ENCODE data around the gene VIL1.

The VIL1 gene

DNA sequence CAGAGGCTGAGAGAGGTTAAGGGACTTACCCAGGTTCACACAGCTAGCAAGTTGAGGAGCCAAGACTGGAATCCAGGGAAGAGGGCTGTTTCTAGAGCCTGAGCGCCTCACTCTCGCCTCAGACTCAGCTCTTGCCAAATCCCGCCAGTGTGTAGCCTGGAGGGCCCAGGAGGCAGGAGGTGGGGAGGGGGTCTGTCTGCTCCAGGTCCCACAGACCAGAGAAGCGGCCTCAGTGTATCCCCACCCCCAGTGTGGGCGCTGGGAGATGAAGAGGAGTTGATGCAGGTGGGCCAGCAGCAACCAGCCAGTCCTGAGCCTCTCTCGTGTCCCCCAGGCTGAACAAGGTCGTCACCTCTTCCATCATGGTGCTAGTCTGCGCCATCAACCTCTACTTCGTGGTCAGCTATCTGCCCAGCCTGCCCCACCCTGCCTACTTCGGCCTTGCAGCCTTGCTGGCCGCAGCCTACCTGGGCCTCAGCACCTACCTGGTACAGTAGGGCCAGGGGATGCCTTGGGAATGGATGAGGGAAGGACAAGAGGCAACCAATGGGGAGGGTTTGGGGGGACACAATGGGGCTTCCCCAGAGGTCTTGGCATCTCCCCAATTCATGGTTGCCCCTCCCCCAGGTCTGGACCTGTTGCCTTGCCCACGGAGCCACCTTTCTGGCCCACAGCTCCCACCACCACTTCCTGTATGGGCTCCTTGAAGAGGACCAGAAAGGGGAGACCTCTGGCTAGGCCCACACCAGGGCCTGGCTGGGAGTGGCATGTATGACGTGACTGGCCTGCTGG, 24.4 kb upstream of the VIL1 start:
- DNase-seq (ENCODE audit: extremely low read depth in 1 of 2, low read depth in 1 of 2), result no peak

- DNase-seq (ENCODE audit: extremely low read depth in 1 of 2, low read depth in 1 of 2), result no peak
Measured at GRCh38 chr2:218395090-218395444, 23.9 kb upstream of the VIL1 start.

- no peak for DNase-seq (ENCODE audit: extremely low read depth in 1 of 2, low read depth in 1 of 2)
Measured at GRCh38 chr2:218395456-218395825, 23.5 kb upstream of the VIL1 start.

GRCh38 chr2:218395826-218396687, 22.9 kb upstream of the VIL1 start:
- DNase-seq (ENCODE audit: extremely low read depth in 1 of 2, low read depth in 1 of 2), result peak; percentile 85 to 89

DNA sequence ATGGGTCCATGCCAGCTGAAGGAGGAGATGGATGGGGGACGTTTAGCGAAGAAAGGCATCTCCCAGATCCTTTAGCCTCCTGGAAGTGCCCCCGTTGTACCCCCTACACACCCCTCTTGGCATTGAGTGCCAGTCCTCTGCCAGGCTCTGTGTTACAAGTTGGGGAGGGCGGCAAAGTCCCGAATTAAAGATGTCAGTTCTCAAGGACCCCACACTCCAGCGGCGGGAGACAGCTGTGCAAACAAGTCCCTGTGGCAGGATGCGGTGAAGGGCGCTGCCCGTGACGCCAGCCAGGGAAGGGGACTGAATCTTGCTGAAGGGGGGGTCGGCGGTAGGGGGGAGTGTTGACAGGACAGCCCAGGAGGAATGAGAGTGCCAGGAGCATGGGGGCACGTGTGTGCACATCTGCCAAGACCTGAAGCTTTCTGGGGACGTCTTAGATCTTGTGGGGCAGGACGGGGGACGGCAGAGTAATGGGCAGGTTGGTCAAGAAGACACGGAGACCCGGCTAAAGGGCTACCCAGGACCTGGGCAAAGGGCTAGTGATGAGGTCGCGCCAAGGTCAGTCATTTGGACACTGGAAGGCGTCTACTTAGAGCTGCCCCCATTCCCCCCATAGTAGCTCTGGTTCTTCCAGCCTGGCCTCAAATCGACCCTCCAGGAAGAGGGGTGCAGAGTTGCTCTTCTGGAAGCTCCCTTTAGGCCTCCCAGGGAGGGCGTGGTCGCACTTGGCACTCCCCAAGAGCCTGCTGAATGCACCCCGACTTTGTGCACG, 22.0 kb upstream of the VIL1 start:
- DNase-seq (ENCODE audit: extremely low read depth in 1 of 2, low read depth in 1 of 2), result peak; percentile 56 to 62

DNA sequence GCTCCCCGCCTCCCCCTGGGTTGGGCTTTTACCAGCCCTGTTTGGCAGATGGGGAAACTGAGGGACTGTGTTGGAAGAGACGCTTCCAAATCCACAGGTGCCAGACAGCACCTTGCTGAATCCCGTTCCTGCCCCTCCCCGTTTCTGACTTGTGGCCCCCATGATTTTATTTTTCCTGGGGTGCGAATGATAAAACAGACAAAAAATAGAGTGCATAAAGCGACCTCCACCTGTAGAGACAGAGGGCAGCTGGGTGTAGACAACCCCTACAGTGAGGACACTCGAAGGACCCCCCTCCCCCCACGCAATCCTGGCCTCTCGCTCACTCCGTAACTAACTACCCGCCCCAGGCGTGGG, 21.5 kb upstream of the VIL1 start:
- DNase-seq (ENCODE audit: extremely low read depth in 1 of 2, low read depth in 1 of 2), result no peak

- peak in 1 of 2 donors; percentile 43 for DNase-seq (ENCODE audit: extremely low read depth in 1 of 2, low read depth in 1 of 2)
Measured at GRCh38 chr2:218397820-218398436, 21.0 kb upstream of the VIL1 start.

DNA sequence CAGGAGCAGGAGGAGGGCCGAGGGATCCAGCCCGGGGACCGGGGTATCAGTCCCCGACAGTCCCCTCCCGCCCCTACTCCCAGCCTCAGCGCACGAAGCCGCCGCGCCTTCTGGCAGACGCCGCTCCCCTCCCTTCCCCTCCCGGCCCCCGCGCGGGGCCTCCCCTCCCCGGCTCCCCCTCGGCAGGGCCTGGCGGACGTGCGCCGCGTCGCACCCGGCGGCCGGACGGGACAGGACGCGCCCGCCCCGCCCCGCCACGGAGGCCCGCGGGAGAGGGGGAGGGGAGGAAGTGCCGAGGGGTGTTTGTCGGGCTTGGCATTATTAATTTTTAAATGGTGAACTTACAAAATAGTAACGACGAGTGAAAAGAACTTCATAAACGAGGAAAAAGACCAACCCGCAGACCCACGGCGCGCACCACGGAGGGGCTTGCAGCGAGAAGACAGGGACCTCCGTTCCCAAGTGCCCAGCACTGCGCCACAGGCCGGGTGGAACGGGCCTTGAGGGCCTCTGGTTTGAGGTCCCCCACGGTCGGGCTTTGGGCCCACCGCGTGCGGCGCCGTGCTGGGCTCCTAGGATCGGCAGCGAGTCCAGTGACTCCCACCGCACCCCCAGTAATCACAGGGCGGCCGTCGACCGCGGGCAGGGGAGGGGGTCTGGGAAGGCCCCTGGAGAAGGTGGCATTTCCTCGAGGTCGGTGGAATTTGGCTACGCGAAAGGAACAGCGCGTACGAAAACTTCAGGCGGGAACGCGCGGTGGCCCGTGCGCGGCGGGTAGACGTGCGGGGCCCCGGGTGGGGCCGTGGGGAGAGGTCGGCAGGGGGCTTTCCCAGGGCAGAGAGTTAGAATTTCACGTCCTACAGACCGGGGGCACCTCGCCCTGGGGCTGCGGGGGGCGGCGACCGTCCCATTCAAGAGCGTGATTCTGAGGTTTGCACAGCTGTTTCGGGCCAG, 20.2 kb upstream of the VIL1 start:
- DNase-seq (ENCODE audit: extremely low read depth in 1 of 2, low read depth in 1 of 2), result peak in 1 of 2 donors; percentile 57

- DNase-seq (ENCODE audit: extremely low read depth in 1 of 2, low read depth in 1 of 2), result peak; percentile 84 to 88
Measured at GRCh38 chr2:218399391-218400166, 19.3 kb upstream of the VIL1 start, which contains the start of gene CTDSP1. CTDSP1 (plus strand) TSS chr2:218399868; CDS start chr2:218400091, 223 bp downstream.

- no peak for DNase-seq (ENCODE audit: extremely low read depth in 1 of 2, low read depth in 1 of 2)
Measured at GRCh38 chr2:218400167-218400929, 18.6 kb upstream of the VIL1 start.

DNA sequence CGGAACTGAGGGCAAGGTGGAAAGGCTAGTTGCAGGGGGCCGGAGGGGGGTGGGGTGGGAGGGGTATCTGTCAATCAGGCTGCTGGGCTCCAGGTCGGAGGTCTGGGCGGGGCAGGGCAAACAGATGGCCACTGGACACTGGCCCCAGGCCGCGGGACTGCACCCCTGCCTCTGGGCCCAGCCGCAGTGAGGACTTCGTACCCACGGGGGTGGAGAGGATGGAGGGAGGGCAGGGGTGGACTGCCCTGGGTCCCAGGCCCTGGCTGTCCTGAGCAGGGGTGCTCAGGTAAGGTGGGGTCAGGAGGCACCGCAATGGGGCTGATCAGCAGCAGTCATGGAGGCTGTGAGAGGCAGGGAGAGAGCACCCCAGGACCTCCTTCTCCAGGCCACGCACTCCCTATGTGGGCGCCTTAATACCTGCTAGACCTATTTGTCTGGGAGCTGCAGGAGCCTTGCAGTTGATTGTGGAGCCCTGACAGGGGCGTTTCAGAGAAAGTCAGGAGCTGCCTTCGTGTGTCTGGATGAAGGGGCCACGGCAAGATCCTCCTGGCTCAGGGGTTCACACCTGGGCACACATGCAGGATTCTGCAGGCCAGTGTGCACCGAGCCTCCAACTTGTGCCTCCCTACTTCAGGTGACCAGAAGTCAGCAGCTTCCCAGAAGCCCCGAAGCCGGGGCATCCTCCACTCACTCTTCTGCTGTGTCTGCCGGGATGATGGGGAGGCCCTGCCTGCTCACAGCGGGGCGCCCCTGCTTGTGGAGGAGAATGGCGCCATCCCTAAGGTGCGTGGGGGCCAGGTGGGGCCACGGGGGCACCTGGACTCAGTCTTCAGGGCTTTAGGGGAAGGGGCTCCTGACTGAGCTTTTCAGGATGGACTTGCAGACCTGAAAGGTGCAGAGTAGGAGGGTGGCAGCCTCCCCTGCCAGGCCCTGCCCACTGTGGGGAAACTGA, 17.7 kb upstream of the VIL1 start:
- no peak for DNase-seq (ENCODE audit: extremely low read depth in 1 of 2, low read depth in 1 of 2)

DNA sequence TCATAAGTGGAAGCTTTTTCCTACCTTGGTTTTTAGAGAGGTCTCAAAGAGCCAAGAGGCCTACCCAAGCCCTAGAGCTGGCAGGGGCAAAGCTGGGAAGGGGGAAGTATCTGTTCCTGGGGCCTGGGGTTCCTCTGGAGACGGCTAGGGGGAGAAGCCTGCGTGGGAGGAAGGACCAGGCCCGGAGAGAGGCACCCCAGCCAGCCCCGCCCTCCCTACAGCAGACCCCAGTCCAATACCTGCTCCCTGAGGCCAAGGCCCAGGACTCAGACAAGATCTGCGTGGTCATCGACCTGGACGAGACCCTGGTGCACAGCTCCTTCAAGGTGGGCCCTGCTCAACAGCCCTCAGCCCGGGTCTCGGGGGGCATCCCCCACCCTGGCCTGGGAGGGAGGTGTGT, 17.0 kb upstream of the VIL1 start:
- no peak for DNase-seq (ENCODE audit: extremely low read depth in 1 of 2, low read depth in 1 of 2)

- no peak for DNase-seq (ENCODE audit: extremely low read depth in 1 of 2, low read depth in 1 of 2)
Measured at GRCh38 chr2:218402491-218402901, 16.4 kb upstream of the VIL1 start.

GRCh38 chr2:218402911-218403411, 16.0 kb upstream of the VIL1 start:
- no peak for DNase-seq (ENCODE audit: extremely low read depth in 1 of 2, low read depth in 1 of 2)

GRCh38 chr2:218403810-218404209, 15.1 kb upstream of the VIL1 start:
- DNase-seq (ENCODE audit: extremely low read depth in 1 of 2, low read depth in 1 of 2), result no peak

- DNase-seq (ENCODE audit: extremely low read depth in 1 of 2, low read depth in 1 of 2), result no peak
Measured at GRCh38 chr2:218404351-218405085, 14.4 kb upstream of the VIL1 start.
